DND-41 (cell line): ENCODE measurements around the gene IGFBP2.
A peak's percentile ranks its signal among the peaks of the same experiment; 100 is the strongest.

ENCODE experiments used
- EZH2 ChIP-seq: IDR thresholded peaks from 3 replicates; pipeline ENCODE4 v1.6.1; 2012; ENCODE audit warnings: borderline replicate concordance, low read depth, mild to moderate bottlenecking, moderate library complexity, low read length, inconsistent platforms; ENCODE audit not compliant: severe bottlenecking
- TF ChIP-seq, protein P1 (sequence below): IDR thresholded peaks from 2 replicates; pipeline ENCODE4 v1.5.1; 2012; ENCODE audit warnings: borderline replicate concordance, low read length, moderate library complexity, mild to moderate bottlenecking; ENCODE audit not compliant: poor library complexity, severe bottlenecking; ENCODE audit errors: extremely low read depth

DNA sequence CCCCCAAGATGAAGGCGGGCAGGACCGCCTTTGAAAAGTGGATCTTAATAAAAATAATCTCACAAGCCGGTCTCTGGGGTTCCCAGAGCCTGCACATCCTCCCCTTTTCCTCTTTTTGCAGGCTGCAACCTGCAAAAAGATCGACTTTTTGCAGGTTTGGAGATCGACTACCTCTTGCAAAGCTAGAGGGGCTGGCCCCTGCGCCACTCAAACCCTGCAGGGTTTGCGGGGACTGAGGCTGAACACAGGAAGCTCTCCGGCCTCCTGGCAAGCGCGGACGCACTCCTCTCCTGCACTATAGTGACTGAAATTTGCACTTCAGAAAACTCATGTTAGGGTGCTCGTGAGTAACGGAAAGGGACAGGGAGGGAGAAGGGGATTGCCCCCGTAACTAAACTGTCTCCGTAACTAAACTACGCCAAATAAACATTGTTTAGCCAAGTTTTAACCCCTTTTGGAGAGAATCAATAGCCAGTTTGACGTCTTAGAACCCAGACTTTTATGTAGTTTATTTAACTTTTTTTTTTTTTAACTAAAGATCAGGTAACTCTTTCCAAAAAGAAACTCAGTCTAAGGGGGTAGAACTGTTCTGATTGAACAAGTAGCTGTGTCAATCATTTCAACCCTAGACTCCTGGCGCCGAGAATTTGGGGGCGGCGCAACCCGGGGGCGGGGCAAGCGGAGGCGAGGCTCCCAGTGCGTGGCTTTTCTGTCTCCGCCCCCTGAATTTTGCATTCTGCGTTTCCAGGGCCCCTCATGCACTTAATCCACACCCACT, 59.6 kb downstream of the IGFBP2 start:
- TF ChIP-seq, protein P1, sequence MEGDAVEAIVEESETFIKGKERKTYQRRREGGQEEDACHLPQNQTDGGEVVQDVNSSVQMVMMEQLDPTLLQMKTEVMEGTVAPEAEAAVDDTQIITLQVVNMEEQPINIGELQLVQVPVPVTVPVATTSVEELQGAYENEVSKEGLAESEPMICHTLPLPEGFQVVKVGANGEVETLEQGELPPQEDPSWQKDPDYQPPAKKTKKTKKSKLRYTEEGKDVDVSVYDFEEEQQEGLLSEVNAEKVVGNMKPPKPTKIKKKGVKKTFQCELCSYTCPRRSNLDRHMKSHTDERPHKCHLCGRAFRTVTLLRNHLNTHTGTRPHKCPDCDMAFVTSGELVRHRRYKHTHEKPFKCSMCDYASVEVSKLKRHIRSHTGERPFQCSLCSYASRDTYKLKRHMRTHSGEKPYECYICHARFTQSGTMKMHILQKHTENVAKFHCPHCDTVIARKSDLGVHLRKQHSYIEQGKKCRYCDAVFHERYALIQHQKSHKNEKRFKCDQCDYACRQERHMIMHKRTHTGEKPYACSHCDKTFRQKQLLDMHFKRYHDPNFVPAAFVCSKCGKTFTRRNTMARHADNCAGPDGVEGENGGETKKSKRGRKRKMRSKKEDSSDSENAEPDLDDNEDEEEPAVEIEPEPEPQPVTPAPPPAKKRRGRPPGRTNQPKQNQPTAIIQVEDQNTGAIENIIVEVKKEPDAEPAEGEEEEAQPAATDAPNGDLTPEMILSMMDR: no peak
- peak; percentile 19 for TF ChIP-seq EZH2
